GM19328 (cell line): ENCODE measurements around the gene UTP20.

ENCODE experiments used
- ATAC-seq: cut with Tn5 transposase; IDR thresholded peaks from one replicate; pipeline ENCODE4 v1.9.1; 2021; ENCODE audit warnings: mild to moderate bottlenecking, moderate library complexity; ENCODE audit not compliant: unreplicated experiment

Gene UTP20

GRCh38 chr12:101280006-101280505, at the start of gene UTP20:
Gene UTP20, plus strand, starts transcription at chr12:101280105. Its CDS starts 178 bp downstream, at chr12:101280283.
- ATAC-seq: peak; percentile 99

- no peak for ATAC-seq
These were observed 49.4 kb upstream of the UTP20 start for GRCh38 chr12:101230547-101230946.

- no peak for ATAC-seq
These were observed 48.3 kb upstream of the UTP20 start for GRCh38 chr12:101231636-101232035.

- ATAC-seq: no peak
These were observed 44.2 kb upstream of the UTP20 start for GRCh38 chr12:101235686-101236085.

GRCh38 chr12:101238306-101238705, 41.6 kb upstream of the UTP20 start:
- no peak for ATAC-seq

- ATAC-seq: no peak
These were observed 41.0 kb upstream of the UTP20 start for GRCh38 chr12:101238800-101239329.

GRCh38 chr12:101243074-101243473, 36.8 kb upstream of the UTP20 start:
- ATAC-seq: no peak

GRCh38 chr12:101243616-101244015, 36.3 kb upstream of the UTP20 start:
- ATAC-seq: no peak

GRCh38 chr12:101256266-101256665, 23.6 kb upstream of the UTP20 start:
- ATAC-seq: no peak

GRCh38 chr12:101257357-101257756, 22.5 kb upstream of the UTP20 start:
- no peak for ATAC-seq

- ATAC-seq: no peak
These were observed 12.8 kb upstream of the UTP20 start for GRCh38 chr12:101267111-101267510.

GRCh38 chr12:101276433-101276832, 3.5 kb upstream of the UTP20 start:
- no peak for ATAC-seq

GRCh38 chr12:101277443-101277842, 2.5 kb upstream of the UTP20 start:
- no peak for ATAC-seq

- no peak for ATAC-seq
These were observed 7.5 kb downstream of the UTP20 start for GRCh38 chr12:101287357-101287756.

GRCh38 chr12:101297661-101298060, 17.8 kb downstream of the UTP20 start:
- no peak for ATAC-seq

GRCh38 chr12:101298426-101298825, 18.5 kb downstream of the UTP20 start:
- no peak for ATAC-seq

- no peak for ATAC-seq
These were observed 19.4 kb downstream of the UTP20 start for GRCh38 chr12:101299346-101299745.

- no peak for ATAC-seq
These were observed 20.0 kb downstream of the UTP20 start for GRCh38 chr12:101299931-101300330.

GRCh38 chr12:101302741-101303140, 22.8 kb downstream of the UTP20 start:
- no peak for ATAC-seq

- ATAC-seq: no peak
These were observed 25.4 kb downstream of the UTP20 start for GRCh38 chr12:101305226-101305779.

GRCh38 chr12:101305794-101306193, 25.9 kb downstream of the UTP20 start:
- ATAC-seq: no peak

GRCh38 chr12:101322480-101322879, 42.6 kb downstream of the UTP20 start:
- ATAC-seq: no peak

- ATAC-seq: no peak
These were observed 43.4 kb downstream of the UTP20 start for GRCh38 chr12:101323255-101323654.
